ENCODE results near the gene GCLM.
"Not testable (repeated sequence)": the region's sequence is repeated elsewhere in the genome, so short reads cannot be mapped to it uniquely, and the experiment has no call there.

The GCLM gene

GRCh38 chr1:93851327-93851712 lies 57.9 kb downstream of the GCLM start:
- TF ChIP-seq, protein P1, sequence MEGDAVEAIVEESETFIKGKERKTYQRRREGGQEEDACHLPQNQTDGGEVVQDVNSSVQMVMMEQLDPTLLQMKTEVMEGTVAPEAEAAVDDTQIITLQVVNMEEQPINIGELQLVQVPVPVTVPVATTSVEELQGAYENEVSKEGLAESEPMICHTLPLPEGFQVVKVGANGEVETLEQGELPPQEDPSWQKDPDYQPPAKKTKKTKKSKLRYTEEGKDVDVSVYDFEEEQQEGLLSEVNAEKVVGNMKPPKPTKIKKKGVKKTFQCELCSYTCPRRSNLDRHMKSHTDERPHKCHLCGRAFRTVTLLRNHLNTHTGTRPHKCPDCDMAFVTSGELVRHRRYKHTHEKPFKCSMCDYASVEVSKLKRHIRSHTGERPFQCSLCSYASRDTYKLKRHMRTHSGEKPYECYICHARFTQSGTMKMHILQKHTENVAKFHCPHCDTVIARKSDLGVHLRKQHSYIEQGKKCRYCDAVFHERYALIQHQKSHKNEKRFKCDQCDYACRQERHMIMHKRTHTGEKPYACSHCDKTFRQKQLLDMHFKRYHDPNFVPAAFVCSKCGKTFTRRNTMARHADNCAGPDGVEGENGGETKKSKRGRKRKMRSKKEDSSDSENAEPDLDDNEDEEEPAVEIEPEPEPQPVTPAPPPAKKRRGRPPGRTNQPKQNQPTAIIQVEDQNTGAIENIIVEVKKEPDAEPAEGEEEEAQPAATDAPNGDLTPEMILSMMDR (IDR thresholded peaks at IDR 0.05), result no peak
- no peak for DNase-seq (ENCODE audit: low spot score)
- no peak overlapping the region for H3K27ac ChIP-seq
- no peak overlapping the region for H3K4me3 ChIP-seq

DNA sequence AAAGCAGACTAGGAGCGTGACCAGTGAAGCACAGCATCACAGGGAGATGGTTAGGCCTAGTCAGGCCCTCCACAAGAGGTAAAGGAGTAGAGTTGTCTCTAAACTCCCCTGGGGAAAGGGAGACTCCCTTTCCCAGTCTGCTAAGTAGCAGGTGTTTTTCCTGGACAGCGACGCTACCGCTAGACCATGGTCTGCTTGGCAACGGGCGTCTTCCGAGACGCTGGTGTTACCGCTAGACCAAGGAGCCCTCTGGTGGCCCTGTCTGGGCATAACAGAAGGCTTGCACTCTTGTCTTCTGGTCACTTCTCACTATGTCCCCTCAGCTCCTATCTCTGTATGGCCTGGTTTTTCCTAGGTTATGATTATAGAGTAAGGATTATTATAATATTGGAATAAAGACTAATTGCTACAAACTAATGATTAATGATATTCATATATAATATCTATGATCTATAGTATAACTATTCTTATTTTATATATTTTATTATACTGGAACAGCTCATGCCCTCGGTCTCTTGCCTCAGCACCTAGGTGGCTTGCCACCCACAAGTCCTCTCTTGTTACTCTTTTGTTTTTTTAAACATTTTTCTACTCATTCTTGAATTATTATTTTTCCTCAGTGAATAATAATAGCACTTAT lies 58.4 kb downstream of the GCLM start:
- TF ChIP-seq, protein P1 (IDR thresholded peaks at IDR 0.05), result peak; percentile 32
- peak overlapping the region; percentile 14 for H3K4me3 ChIP-seq
- DNase-seq (ENCODE audit: low spot score); H3K27ac ChIP-seq: not testable (repeated sequence)

- TF ChIP-seq, protein P1 (IDR thresholded peaks at IDR 0.05), result no peak
- peak overlapping the region; percentile 92 for H3K4me3 ChIP-seq
These were observed 60.8 kb downstream of the GCLM start for GRCh38 chr1:93848350-93848883.

GRCh38 chr1:93847811-93848288 lies 61.4 kb downstream of the GCLM start:
- Histone ChIP-seq H3K4me3 (peak overlapping the region; percentile 92), H3K27ac (peak overlapping the region; percentile 95 to 99)
- TF ChIP-seq, protein P1 (IDR thresholded peaks at IDR 0.05), result no peak
- peak; percentile 82 for DNase-seq (ENCODE audit: low spot score)

More at GRCh38 chr1:93848350-93848883, 60.8 kb downstream of the GCLM start:
- H3K27ac ChIP-seq, result peak overlapping the region; percentile 95 to 99
- DNase-seq (ENCODE audit: low spot score), result no peak

GRCh38 chr1:93846992-93847810 lies 62.0 kb downstream of the GCLM start:
- TF ChIP-seq, protein P1 (IDR thresholded peaks at IDR 0.05), result no peak
- Histone ChIP-seq H3K4me3 (peak overlapping the region; percentile 92), H3K27ac (peak overlapping the region; percentile 95 to 99)
- peak; percentile 88 for DNase-seq (ENCODE audit: low spot score)

DNA sequence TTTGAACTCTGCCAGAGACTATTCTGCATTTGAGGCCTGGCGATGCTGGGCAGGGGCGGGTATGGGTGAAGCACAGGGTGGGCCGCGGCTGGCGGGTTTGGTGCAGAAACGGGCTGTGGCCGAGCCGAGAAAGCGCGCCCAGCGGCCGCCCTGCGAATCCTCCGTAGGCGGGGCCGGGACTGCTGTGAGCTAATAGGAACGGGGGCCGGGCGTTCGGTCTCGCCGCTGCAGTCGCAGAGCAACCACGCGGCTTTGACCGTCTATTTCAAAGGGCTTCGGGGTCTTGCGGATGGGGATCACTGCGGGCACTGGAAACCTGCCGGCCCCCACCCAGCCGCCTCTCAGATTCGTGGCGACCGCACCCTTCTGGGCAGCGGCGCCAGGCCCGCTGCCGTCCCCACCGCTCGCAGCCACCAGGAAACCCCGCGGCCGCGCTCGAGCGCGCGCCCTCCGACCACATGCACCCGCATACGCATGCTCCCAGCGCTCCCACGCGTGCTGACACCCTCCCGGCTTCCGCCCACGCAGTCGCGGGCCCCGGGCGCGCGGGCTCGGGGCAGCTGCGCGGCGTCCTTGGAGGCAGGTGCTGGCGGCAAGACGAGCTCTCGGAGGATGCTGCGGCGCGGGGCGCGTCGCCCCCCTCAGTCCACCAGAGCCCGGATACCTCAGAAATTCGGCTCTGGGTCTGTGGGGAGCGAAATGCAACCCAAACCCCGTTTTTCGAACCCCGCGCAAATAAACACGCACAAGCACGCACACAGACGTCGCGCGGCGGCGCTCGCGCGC lies 62.8 kb downstream of the GCLM start:
- peak; percentile 91 for DNase-seq (ENCODE audit: low spot score)
- peak overlapping the region; percentile 92 for H3K4me3 ChIP-seq
- peak overlapping the region; percentile 95 to 99 for H3K27ac ChIP-seq
- TF ChIP-seq, protein P1 (IDR thresholded peaks at IDR 0.05), result peak; percentile 30

All from coronary artery (tissue), 2 donors.